ENCODE results near the gene USP15. TPM values are rescaled to one million over a fixed set of nuclear protein-coding genes. Genes with fewer than 3 reads are reported as not detected.
A peak's percentile ranks its signal among the peaks of the same experiment; 100 is the strongest.

The USP15 gene
- total RNA-seq, 1 donor from 2014 or later, result 97.8 TPM

DNA sequence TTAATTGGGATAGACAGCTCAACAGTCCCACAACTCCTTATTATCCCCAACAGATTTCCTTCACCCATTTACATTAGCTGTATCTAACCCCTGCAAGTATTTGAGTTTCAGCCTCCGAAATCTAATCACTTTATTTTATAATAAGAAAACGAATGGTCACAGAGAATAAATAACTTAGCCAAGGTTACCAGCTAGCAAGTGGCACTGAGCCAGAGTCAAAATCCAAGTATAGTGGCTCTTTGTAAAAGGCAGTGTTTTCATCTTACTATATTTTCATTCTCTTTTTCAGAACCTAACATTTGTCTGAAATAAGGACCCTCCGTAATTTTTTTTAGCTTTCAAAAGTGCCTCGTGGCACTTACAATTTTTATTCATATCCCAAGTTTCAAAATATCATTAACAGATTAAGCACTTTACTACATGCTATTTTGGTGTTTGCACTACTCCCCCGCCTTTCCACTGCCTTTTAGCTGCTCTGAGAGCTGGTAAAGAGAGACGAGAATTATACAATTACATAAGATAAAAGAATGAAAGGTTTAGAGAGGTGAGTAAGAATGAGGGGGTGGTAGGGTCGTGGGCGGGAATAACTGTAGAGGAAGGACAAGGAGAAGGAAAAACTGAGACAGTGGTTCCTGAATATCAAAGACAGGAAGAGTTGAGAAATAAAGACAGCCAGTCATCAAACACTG is 3.7 kb upstream of the USP15 start:
- no peak for DNase-seq (ENCODE audit: low spot score in 2 of 2)

DNA sequence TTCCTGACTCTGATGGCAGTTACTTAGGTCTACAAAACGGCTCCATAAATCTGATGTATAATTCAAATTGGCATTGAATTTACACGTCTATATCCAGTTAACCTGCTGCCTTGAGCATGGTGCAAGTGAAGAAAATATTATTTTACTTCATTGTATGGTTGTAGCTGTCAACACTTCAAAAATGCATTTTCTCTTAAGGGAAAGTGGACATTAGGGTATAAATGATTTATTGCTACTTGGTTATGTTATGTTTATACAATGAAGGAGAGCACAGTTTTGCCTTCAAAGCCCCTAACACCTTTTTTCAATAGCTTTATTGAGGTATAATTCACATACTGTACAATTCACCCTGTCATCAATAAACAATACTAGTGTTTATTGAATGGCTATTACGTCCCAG is 2.0 kb upstream of the USP15 start:
- FAIRE-seq (no peak), DNase-seq (ENCODE audit: low spot score in 2 of 2) (no peak)

More for the DNA sequence above, 3.7 kb upstream of the USP15 start:
- no peak for FAIRE-seq

- no peak for DNase-seq (ENCODE audit: low spot score in 2 of 2)
- FAIRE-seq, result no peak
These were observed 1.1 kb upstream of the USP15 start for GRCh38 chr12:62258941-62259630.

DNA sequence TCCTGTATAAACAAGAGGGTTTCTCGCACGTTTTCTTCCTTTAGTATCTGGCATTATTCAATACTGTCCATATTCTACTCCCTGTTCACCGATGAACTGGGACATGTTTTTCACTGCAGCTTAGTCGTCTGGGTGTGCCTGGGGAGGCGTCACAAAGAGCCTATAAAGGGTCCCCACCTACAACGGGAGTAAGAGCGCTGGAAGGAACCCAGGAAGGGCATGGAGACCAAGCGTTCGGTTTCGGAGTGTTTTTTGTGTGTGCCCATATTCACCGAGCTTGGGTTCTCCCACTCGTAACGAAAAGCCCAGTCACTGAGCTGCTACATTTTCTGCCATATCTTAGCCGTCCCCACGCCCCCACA is 592 bp upstream of the USP15 start:
- DNase-seq (ENCODE audit: low spot score in 2 of 2), result peak in 1 of 2 donors; percentile 1
- no peak for FAIRE-seq

DNA sequence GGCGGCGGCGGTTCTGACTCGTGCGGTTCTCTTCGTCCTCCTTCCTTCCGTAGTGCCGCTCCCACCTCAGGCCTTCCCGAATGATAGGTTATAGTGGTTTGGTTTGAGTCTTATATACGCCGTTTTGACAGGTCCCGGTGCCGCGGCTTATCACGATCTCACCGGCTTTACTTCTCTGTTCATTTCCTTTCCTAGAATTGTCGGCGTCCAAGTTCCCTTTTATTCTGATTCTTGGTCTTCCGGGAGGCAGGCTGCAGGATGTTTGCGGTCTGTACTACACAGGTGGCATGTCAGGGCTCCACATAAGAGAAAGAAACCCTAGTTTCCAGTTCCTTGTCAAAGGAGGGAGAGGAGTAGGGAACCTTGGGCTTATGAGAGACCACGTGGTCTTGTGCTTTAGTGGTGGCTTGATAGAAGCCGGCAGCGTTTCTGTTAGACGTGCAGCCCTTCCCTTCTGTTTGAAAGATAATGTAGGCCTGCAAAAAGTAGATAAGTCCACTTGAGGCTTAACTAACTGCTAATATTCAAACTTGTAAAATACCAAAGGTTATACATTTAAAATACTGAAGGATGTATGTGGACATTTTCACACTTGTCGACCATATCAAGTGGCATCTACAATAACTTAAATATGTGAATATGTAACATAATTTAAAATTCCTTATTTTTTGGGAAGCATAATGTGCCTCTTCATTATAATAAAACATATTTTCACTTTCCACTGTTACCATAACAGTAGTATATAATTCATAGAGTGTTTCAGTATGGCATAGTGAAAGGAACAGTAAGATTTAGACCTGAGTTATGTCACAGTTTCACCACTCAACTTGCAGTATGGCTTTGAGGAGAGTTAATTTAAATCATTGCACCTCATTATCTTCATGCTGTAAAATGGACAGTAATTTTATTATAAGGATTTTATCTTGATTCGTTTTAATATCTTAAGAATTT is 804 bp downstream of the USP15 start:
- FAIRE-seq, result no peak

DNA sequence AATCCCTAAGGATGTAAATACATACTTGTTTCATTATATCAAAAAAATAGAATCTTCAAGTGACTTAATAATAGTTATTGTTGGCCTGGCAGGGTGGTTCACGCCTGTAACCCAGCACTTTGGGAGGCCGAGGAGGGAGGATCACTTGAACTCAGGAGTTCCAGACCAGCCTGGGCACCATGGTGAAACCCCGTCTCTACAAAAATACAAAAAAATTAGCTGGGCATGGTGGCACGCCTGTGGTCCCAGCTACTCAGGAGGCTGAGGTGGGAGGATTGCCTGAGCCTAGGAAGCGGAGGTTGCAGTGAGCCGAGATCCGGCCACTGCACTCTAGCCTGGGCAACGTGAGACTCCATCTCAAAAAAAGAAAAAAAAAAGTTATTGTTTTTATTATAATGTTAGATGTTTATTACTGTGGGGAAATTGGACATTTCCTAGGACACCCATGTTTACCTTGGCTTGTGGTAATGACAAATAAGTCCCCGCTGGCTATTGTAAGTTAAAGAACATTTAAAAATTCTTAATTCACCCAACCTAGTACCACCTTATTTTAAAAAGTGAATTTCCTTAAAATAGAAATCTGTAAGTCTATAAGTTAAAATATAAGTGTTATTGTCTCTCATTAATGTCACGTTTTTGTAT is 1.8 kb downstream of the USP15 start:
- no peak for FAIRE-seq
- DNase-seq (ENCODE audit: low spot score in 2 of 2), result no peak

More for the DNA sequence above, 804 bp downstream of the USP15 start:
- peak; percentile 13 to 23 for DNase-seq (ENCODE audit: low spot score in 2 of 2)

DNA sequence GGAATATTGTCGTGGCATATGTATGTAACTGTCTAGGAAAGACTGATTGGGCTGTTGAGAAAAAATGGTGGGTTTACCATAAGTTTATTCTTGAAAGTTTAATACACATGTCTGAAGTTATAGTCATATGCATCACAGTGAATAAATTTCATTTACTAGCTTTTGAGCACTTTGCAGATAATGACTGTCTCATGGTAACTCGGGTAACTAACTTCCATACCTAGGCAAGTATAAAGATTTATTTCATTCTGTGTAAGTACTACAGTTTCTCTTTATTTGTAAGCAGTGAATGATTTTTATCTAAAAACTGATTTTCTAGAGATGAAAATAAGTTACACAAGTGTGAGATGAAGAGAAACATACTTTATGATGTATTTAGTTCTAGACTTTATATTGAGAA is 3.0 kb downstream of the USP15 start:
- FAIRE-seq, result no peak

DNA sequence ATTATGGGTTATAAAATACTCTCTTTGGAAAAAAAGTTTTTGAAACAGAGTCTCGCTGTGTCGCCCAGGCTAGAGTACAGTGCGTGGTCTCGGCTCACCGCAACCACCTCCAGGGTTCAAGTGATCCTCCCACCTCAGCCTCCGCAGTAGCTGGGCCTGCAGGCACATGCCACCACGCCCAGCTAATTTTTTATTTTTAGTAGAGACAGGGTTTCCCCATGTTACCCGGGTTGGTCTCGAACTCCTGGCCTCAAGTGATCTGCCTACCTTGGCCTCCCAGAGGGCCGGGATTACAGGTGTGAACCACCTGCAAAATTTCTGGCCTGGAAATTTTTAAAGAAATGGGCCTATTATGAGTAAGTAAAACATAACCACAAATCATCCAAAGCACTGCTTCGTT is 3.8 kb downstream of the USP15 start:
- no peak for FAIRE-seq
- no peak for DNase-seq (ENCODE audit: low spot score in 2 of 2)

More for the DNA sequence above, 3.0 kb downstream of the USP15 start:
- DNase-seq (ENCODE audit: low spot score in 2 of 2), result no peak

GRCh38 chr12:62264706-62265105 is 4.5 kb downstream of the USP15 start:
- no peak for FAIRE-seq
- DNase-seq (ENCODE audit: low spot score in 2 of 2), result no peak

GRCh38 chr12:62265511-62265910 is 5.3 kb downstream of the USP15 start:
- FAIRE-seq (no peak), DNase-seq (ENCODE audit: low spot score in 2 of 2) (no peak)

GRCh38 chr12:62267026-62267425 is 6.8 kb downstream of the USP15 start:
- FAIRE-seq, result no peak
- DNase-seq (ENCODE audit: low spot score in 2 of 2), result no peak

DNA sequence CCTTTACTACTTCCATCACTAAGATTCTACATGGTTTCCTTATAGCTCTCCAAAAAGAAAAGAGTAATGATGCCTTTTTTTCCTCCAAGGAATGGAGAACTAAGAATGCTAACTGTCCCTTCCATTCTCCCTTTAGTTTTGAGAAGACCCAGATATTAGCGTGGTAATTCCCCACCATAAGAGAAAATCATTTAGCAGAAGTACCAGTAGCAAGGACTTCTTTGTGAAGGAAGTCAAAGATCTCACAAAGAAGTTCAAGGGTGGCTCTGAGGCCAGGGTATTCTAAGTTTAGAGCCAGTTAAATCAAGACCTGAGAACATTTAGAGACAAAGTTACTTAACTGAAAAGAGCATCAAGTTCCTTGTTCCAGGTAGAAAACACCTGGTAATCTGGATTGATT is 7.3 kb downstream of the USP15 start:
- no peak for DNase-seq (ENCODE audit: low spot score in 2 of 2)
- no peak for FAIRE-seq

DNA sequence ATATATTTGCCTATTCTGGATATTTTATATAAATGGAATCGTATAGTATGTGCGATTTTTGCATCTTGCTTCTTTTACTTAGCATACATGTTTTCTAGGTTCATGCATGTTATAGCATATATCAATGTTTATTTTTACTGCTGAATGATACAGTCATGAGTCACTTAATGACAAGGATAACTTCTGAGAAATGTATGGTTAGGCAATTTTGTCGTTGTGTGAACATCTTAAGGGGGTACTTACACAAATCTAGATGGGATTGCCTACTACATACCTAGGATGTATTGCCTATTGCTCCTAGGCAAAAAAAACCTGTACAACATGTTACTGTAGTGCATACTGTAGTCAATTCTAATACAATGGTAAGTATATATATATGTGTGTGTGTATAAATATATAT is 8.8 kb downstream of the USP15 start:
- DNase-seq (ENCODE audit: low spot score in 2 of 2) (no peak), FAIRE-seq (no peak)

DNA sequence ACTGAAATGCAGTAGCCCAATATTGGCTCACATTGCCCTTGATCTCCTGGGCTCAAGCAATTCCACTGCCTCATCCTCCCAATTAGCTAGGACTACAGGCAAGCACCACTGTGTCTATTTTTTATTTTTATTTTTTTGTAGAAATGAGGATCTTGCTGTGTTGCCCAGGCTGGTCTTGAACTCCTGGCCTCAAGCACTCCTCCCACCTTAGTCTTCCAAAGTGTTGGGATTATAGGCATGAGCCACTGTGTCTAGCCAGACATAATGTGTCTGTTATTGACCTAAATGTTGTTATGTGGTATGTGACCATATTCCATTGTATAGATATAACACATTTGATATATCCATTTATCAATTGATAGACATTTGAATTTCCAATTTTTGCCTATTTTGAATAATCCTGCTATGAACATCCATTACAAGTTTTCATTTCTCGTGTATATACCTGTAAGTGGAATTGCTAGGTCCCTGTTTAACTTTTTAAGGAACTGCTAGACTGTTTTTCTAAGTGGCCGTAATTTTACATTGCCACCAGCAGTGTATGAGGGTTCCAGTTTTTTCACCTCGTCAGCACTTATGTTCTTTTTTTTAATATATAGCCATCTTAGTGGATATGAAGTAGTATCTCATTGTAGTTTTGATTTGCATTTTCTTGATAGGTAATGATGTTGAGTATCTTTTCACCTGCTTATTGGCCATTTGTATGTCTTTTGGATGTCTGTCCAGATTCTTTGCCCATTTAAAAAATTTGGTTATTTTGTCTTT is 9.4 kb downstream of the USP15 start:
- FAIRE-seq, result no peak
- DNase-seq (ENCODE audit: low spot score in 2 of 2), result no peak

- FAIRE-seq (no peak), DNase-seq (ENCODE audit: low spot score in 2 of 2) (no peak)
These were observed 10.2 kb downstream of the USP15 start for GRCh38 chr12:62270384-62270783.

- FAIRE-seq, result no peak
- DNase-seq (ENCODE audit: low spot score in 2 of 2), result no peak
These were observed 10.7 kb downstream of the USP15 start for GRCh38 chr12:62270872-62271271.

DNA sequence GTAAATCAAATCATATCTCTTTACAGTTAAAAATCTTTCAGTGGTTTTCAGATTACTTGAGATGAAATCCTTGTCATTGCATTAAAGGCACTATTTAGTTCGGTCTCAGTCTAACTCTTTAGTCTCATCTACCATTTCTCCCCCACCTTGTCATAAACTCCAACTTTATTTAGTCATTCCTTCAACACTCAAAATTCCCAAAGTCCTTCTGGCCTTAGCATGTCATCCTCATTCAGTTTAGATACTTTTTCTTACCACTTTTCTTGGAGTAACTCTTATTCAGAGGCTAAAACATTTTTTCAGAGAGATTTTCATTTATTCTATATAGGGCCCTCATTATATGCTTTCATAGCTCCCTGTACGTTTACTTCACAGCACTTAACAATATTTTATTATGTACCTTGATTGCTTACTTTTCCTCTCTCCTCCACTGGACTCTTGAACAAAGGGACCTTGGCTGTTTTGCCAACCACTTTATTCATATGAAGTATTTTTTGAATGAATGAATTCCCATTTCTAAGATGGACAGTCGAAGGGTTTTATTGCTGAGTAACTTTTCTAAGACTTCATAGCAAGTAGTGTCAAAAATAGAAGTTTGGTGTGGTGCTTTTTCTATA is 12.8 kb downstream of the USP15 start:
- no peak for DNase-seq (ENCODE audit: low spot score in 2 of 2)
- no peak for FAIRE-seq

DNA sequence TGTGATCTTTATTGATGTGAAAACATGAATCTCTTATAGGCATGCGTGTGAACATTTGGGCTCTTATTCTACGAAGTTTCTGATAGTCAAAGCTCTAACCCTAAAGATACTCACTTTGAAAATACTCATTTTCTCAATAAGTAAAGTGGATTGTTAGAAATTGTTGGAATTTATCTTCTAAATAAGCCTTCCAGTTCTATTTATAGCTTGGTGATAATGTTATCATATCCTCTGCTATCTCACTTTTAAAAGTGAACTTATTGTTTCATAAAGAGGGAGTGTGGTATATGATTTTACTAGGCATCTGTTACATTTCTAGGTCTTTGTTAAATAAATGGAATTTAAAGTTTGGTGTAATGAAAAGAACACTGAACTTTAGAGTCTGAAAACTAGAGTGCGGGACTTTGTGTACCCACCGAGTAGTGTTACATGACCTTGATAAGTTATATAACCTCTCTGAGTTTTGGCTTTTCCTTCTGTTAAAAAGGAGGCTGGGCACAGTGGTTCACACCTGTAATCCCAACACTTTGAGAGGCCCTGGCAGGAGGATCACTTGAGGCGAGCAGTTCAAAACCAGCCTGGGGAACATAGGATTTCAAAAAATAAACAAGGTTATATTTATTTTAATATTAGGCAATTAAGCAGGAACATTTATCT is 13.6 kb downstream of the USP15 start:
- FAIRE-seq (no peak), DNase-seq (ENCODE audit: low spot score in 2 of 2) (no peak)

DNA sequence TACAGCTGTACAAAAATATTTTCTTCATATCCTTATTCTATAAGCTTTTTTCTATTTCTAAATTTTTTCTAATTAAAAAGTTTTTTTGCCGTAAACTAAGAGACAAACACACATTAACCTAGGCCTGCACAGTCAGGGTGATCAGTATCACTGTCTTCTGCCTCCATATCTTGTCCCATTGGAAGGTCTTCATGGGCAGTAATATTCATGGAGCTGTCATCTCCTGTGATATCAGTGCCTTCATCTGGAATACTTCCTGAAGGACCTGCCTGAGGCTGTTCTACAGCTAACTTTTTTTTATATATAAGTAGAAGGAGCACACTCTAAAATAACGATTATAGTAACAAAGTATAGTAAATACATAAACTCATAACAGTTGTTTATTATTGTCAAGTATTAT is 17.8 kb downstream of the USP15 start:
- DNase-seq (ENCODE audit: low spot score in 2 of 2) (no peak), FAIRE-seq (no peak)

Data from frontal cortex (tissue), 4 donors.